Effector memory CD8-positive, alpha-beta T cell (primary cell): ENCODE data around the gene BRAP.
"Not testable (repeated sequence)": the region's sequence is repeated elsewhere in the genome, so short reads cannot be mapped to it uniquely, and the experiment has no call there.

Experiments used
- ATAC-seq: fragments of 150-1000 bp; cut with Tn5 transposase; replicated peaks from 2 replicates; pipeline ENCODE4 v1.10.0; 2021; ENCODE audit warnings: mild to moderate bottlenecking, moderate library complexity
- DNase-seq, 3 experiments: peaks; one replicate each; pipeline ENCODE4 v3.0.0; 2021
- H3K27ac Mint-ChIP-seq, 2 donors: one replicate each; pipeline ENCODE4 v1.8.0; 2022; ENCODE audit warnings: mild to moderate bottlenecking in 2 of 2, mixed read lengths in 2 of 2, moderate library complexity in 2 of 2
- H3K27me3 Mint-ChIP-seq, 2 donors: one replicate each; pipeline ENCODE4 v1.8.0; 2022; ENCODE audit warnings: mixed read lengths in 2 of 2
- H3K36me3 Mint-ChIP-seq: one replicate; pipeline ENCODE4 v1.8.0; 2022; ENCODE audit warnings: mild to moderate bottlenecking, moderate library complexity, mixed read lengths; ENCODE audit not compliant: insufficient read depth
- H3K4me1 Mint-ChIP-seq, 2 donors: one replicate each; pipeline ENCODE4 v1.8.0; 2022; ENCODE audit warnings: low read depth in 2 of 2, mixed read lengths in 2 of 2
- H3K4me3 Mint-ChIP-seq, 2 donors: one replicate each; pipeline ENCODE4 v1.8.0; 2022; ENCODE audit warnings: mild to moderate bottlenecking in 2 of 2, mixed read lengths in 2 of 2, moderate library complexity in 2 of 2
- H3K9me3 Mint-ChIP-seq, 2 donors: one replicate each; pipeline ENCODE4 v1.8.0; 2022; ENCODE audit warnings: mixed read lengths in 2 of 2

Gene BRAP

DNA sequence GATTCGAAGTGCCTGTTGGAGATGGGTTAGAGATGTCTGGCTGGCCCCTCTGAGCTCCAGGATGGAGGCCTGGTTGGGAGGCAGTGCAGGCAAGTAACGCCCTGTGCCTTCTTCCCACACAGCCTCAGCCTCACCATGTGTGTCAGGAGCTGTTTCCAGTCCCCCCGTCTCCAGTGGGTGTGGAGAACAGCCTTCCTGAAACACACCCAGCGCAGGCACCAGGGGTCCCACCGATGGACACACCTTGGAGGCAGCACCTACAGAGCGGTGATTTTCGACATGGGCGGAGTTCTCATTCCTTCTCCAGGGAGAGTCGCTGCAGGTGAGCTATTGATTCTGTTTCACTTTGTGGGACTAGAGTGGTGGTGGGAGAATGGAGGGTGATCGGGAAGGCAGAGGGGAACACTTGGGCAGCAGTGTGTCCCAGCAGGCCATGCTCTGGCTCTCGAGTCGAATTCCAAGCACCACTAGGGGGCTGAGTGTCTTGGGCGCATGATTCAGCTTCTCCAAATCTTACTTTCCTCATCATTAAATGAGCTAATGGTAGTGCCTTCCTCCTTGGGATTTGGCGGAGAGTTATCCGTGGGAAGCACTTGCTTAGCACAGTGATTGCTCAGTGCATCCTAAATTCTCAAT lies 6.9 kb upstream of the BRAP start:
- Mint-ChIP-seq H3K27me3 (no peaks in the 10 kb centered on the region), H3K9me3 (no peaks in the 10 kb centered on the region), H3K4me1 (peaks cover 0 to 6% of the 10 kb centered on the region in 2 donors), H3K4me3 (no peak overlapping the region), H3K27ac (no peak overlapping the region), H3K36me3 (peaks cover 32% of the 10 kb centered on the region)
- DNase-seq (no peak), ATAC-seq (no peak)

- ATAC-seq (no peak), DNase-seq (no peak)
- H3K36me3 Mint-ChIP-seq, result peaks cover 24% of the 10 kb centered on the region
- no peaks in the 10 kb centered on the region for H3K27me3 Mint-ChIP-seq
- no peaks in the 10 kb centered on the region for H3K9me3 Mint-ChIP-seq
- peaks cover 7 to 12% of the 10 kb centered on the region in 2 donors for H3K4me1 Mint-ChIP-seq
- H3K27ac Mint-ChIP-seq, result no peak overlapping the region
- H3K4me3 Mint-ChIP-seq, result no peak overlapping the region
Measured at GRCh38 chr12:111691262-111691661, 5.5 kb upstream of the BRAP start.

DNA sequence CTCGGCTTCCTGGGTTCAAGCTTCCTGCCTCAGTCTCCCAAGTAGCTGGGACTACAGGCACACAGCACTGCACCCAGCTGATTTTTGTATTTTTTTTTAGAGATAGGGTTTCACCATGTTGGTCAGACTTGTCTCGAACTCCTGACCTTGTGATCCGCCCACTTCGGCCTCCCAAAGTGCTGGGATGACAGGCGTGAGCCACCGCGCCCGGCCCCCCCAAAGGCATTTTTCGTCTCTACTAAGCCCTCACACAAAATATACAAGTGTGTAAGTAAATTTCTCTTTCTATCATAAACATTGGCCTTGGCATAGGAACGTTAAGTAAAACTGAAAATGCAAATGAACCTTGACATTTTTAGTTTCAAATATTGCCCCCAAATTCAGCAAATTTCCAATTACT lies 2.2 kb upstream of the BRAP start:
- Mint-ChIP-seq H3K36me3 (peaks cover 31% of the 10 kb centered on the region), H3K9me3 (no peaks in the 10 kb centered on the region), H3K4me1 (peaks cover 29 to 33% of the 10 kb centered on the region in 2 donors), H3K27ac (no peak overlapping the region), H3K27me3 (no peaks in the 10 kb centered on the region), H3K4me3 (peak overlapping the region in 1 of 2 donors; percentile 23)
- DNase-seq (no peak), ATAC-seq (no peak)

DNA sequence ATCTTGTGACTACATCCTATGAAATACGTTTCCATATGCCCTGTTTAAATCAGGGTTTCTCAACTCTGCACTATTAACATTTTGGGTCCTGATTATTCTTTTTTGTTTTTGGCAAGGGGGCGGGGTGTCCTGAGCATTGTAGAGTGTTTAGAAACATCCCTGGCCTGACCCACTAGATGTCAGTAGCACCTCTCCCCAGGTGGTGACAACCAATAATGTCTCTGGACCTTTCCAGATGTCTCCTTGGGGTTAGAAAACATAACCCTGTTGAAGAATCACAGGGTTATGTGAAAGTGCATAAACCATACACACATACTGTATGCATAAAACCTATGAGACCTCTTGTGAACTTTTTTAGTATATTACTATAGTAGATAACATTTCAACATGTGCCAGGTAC lies 1.5 kb upstream of the BRAP start:
- H3K4me3 Mint-ChIP-seq, result peak overlapping the region; percentile 98 to 99
- H3K36me3 Mint-ChIP-seq, result peaks cover 34% of the 10 kb centered on the region
- H3K27me3 Mint-ChIP-seq, result no peaks in the 10 kb centered on the region
- H3K27ac Mint-ChIP-seq, result peak overlapping the region; percentile 98 to 99
- no peak for DNase-seq
- H3K9me3 Mint-ChIP-seq, result no peaks in the 10 kb centered on the region
- peaks cover 33% of the 10 kb centered on the region in 2 donors for H3K4me1 Mint-ChIP-seq
- no peak for ATAC-seq

DNA sequence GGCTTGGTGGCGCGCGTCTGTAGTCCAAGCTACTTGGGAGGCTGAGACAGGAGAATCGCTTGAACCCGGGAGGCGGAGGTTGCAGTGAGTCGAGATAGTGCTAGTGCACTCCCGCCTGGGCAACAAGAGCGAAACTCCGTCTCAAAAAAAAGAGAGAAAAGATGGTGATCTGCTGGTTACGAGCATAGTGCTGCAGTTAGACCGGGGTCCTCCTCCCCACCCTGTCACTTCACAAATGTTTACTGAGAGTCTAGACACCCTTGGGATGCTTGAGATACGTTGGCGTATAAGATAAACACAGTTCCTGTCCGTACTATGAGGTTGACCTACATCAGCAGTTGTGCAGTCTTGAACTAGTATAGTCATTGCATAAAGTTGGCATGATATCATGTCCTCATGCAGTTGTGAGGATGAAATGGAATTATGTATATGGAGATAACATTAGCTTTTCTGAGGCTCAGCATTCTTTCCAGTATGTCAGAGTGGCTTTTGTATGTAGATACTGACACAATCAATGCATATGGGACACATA lies 884 bp upstream of the BRAP start:
- Mint-ChIP-seq H3K4me1 (peaks cover 33% of the 10 kb centered on the region in 2 donors), H3K27ac (peak overlapping the region; percentile 98 to 99), H3K36me3 (peaks cover 39% of the 10 kb centered on the region), H3K4me3 (peak overlapping the region; percentile 98 to 99), H3K27me3 (no peaks in the 10 kb centered on the region), H3K9me3 (no peaks in the 10 kb centered on the region)
- ATAC-seq (no peak), DNase-seq (no peak)

DNA sequence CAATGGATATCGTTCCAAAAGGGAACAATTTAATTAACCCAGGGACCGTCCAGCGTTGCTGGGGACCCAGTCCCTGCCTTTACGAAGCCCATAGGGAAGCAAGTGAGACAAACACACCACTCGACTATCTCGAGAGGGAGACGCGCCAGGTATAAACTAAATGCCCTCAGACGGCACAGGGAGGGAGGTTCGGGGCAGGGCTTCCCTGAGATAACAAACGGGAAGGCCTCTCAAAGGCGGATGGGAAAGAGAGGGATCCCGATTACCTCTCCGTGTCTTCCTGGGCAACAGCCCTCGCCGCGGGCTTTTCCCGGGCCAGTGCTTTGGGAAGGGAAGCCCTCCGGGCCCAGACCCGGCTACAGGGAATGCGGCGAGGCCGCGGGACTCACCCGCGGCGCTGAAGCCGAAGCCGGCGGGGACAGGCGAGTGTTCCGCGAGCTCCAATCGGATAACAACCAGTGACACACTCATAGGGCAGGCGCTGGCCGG lies 390 bp downstream of the BRAP start:
- Mint-ChIP-seq H3K36me3 (peaks cover 46% of the 10 kb centered on the region), H3K27ac (peak overlapping the region; percentile 98 to 99), H3K27me3 (no peaks in the 10 kb centered on the region), H3K9me3 (no peaks in the 10 kb centered on the region), H3K4me1 (peaks cover 33% of the 10 kb centered on the region in 2 donors), H3K4me3 (peak overlapping the region; percentile 98 to 99)
- ATAC-seq, result peak; percentile 6
- DNase-seq, result peak in 1 of 3 experiments; percentile 8

DNA sequence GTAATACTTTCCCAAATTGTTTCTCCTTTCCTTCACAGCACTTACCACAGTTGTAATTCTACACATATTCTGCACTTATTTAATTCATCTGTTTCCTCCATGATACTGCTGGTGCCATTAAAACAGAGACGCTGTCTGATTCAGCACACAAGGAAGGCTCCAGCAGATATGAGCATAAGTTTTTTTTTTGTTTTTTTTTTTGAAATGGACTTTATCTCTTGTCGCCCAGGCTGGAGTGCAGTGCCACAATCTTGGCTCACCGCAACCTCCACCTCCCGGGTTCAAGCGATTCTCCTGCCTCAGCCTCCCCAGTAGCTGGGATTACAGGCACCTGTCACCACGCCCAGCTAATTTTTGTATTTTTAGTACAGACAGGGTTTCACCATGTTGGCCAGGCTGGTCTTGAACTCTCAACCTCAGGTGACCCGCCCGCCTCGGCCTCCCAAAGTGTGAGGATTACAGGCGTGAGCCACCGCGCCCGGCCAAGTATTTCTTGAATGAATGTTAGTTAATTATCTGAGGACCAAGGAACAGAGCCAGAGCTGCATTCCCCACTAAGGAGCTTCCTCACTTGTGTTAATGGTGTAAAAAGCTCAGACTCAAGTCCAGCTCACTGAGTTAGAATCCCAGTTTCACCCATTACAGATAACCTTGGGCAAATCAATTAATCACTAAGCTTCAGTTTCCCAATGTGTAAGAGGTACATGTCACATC lies 1.1 kb downstream of the BRAP start:
- DNase-seq, ATAC-seq, H3K9me3 Mint-ChIP-seq, H3K27me3 Mint-ChIP-seq: not testable (repeated sequence)
- Mint-ChIP-seq H3K27ac (peak overlapping the region; percentile 98 to 99), H3K36me3 (peaks cover 53% of the 10 kb centered on the region), H3K4me1 (peaks cover 33% of the 10 kb centered on the region in 2 donors), H3K4me3 (peak overlapping the region; percentile 98 to 99)

GRCh38 chr12:111677186-111677585 lies 8.6 kb downstream of the BRAP start:
- Mint-ChIP-seq H3K4me1 (peaks cover 0 to 2% of the 10 kb centered on the region in 2 donors), H3K36me3 (peaks cover 79% of the 10 kb centered on the region), H3K4me3 (no peak overlapping the region), H3K9me3 (no peaks in the 10 kb centered on the region), H3K27me3 (no peaks in the 10 kb centered on the region), H3K27ac (no peak overlapping the region)
- DNase-seq (no peak), ATAC-seq (no peak)

DNA sequence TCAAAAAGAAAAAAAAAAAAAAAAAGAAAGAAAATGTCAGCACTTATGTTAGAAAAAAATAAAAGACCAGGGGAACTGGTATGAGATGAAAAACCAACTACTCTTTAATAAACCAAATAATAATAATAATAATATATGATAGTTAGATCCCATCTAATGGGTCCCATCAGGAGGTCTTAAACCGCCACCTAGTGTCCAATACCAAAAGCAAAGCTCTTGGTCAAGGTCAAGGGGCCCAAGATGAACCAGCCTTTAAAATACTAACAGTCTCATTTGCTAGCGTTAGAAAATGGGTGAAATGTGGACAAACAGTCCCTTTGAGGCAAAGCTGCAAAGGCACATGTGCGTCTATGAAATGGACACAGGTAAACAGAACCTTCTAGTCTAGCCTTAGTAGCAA lies 12.3 kb downstream of the BRAP start:
- Mint-ChIP-seq H3K27ac (no peak overlapping the region), H3K4me3 (no peak overlapping the region), H3K36me3 (peaks cover 78% of the 10 kb centered on the region), H3K4me1 (peaks cover 0 to 2% of the 10 kb centered on the region in 2 donors), H3K9me3 (no peaks in the 10 kb centered on the region), H3K27me3 (no peaks in the 10 kb centered on the region)
- DNase-seq (no peak), ATAC-seq (no peak)

- no peak overlapping the region for H3K4me3 Mint-ChIP-seq
- no peak for DNase-seq
- H3K36me3 Mint-ChIP-seq, result peaks cover 77% of the 10 kb centered on the region
- H3K27ac Mint-ChIP-seq, result peak overlapping the region in 1 of 2 donors; percentile 8
- no peaks in the 10 kb centered on the region for H3K27me3 Mint-ChIP-seq
- H3K9me3 Mint-ChIP-seq, result no peaks in the 10 kb centered on the region
- no peak for ATAC-seq
- H3K4me1 Mint-ChIP-seq, result peaks cover 0 to 2% of the 10 kb centered on the region in 2 donors
Measured at GRCh38 chr12:111672822-111673381, 12.9 kb downstream of the BRAP start.

- Mint-ChIP-seq H3K4me1 (peaks cover 3 to 7% of the 10 kb centered on the region in 2 donors), H3K9me3 (no peaks in the 10 kb centered on the region), H3K27ac (peak overlapping the region; percentile 30 to 36), H3K4me3 (no peak overlapping the region), H3K36me3 (peaks cover 88% of the 10 kb centered on the region), H3K27me3 (no peaks in the 10 kb centered on the region)
- ATAC-seq (no peak), DNase-seq (no peak)
Measured at GRCh38 chr12:111664961-111665865, 20.5 kb downstream of the BRAP start.

DNA sequence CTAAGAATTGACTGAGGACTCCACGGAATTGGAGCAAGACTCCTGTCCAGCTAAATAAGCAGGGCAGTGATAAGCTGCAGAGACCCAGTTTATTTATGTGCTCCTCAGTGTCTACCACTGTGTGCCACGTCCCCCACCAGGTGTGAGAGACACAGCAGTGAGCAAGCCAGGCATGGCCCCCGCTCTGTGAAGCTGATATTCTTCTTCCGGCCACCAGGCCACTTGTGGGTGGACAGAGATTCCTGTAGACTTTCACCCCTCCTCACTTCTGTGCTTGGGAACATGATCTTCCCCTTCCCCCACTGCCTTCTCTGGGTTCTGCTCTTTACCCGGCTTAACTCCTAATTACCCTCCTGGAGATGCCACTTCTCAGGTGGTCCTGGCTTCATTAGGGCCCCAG lies 21.3 kb downstream of the BRAP start:
- ATAC-seq (no peak), DNase-seq (no peak)
- Mint-ChIP-seq H3K36me3 (peaks cover 88% of the 10 kb centered on the region), H3K9me3 (no peaks in the 10 kb centered on the region), H3K27me3 (no peaks in the 10 kb centered on the region), H3K4me1 (peaks cover 3 to 7% of the 10 kb centered on the region in 2 donors), H3K27ac (peak overlapping the region; percentile 4 to 30), H3K4me3 (no peak overlapping the region)

DNA sequence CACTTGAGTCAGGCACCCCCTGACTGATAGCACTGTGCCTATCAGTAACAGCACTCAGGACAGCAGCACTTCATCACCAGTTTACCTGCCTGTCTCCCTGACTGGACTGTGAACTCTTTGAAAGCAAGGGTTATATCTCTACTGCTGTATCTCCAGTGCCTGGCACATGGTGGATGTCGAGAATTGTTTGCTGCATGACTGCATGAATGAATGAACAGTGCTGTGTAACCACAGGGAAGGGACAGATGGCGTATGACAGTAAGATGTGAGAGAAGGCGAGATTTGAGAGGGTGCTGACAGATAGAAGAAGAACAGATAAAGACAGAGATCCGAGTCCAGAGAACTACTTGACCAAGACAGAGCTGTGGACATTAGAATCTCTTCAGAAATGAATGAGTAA lies 29.7 kb downstream of the BRAP start:
- Mint-ChIP-seq H3K27me3 (no peaks in the 10 kb centered on the region), H3K9me3 (no peaks in the 10 kb centered on the region), H3K36me3 (peaks cover 91% of the 10 kb centered on the region), H3K4me3 (no peak overlapping the region), H3K4me1 (peaks cover 0 to 4% of the 10 kb centered on the region in 2 donors), H3K27ac (peak overlapping the region in 1 of 2 donors; percentile 50)
- DNase-seq, result no peak
- ATAC-seq, result no peak
